Fibroblast of lung (primary cell): ENCODE results near the gene CDKN2B-AS1. TPM values are rescaled to one million over a fixed set of nuclear protein-coding genes. Genes with fewer than 3 reads are reported as not detected.

Source experiments
- DNase-seq, 2 donors: peaks; one replicate each; pipeline versions ENCODE4 v3.0.0 to v3.0.0-alpha.2; 2010; ENCODE audit warnings: low read depth in 2 of 2
- H2AFZ ChIP-seq: 2 replicates; pipeline ENCODE4 v1.5.1; 2012; ENCODE audit warnings: low read length, control low read depth, inconsistent platforms
- H3K27ac ChIP-seq: 2 replicates; pipeline ENCODE4 v1.5.1; 2011; ENCODE audit warnings: low read length, control low read depth; ENCODE audit not compliant: insufficient read depth
- H3K27me3 ChIP-seq: 2 replicates; pipeline ENCODE4 v1.5.1; 2011; ENCODE audit warnings: mild to moderate bottlenecking, low read length; ENCODE audit not compliant: control insufficient read depth, insufficient read depth
- H3K36me3 ChIP-seq: 2 replicates; pipeline ENCODE4 v1.5.1; 2011; ENCODE audit warnings: low read length; ENCODE audit not compliant: control insufficient read depth, insufficient read depth
- H3K4me1 ChIP-seq: 2 replicates; pipeline ENCODE4 v1.5.1; 2011; ENCODE audit warnings: low read length; ENCODE audit not compliant: control insufficient read depth, insufficient read depth; ENCODE audit errors: extremely low read depth
- H3K4me2 ChIP-seq: 2 replicates; pipeline ENCODE4 v1.5.1; 2011; ENCODE audit warnings: low read length, control low read depth; ENCODE audit not compliant: insufficient read depth; ENCODE audit errors: extremely low read depth
- H3K4me3 ChIP-seq, 4 experiments: fragments of 200-600 bp in 1 of 4; sonication (generic) in 1 of 4; replicated peaks in 1 of 4; 2 replicates each; pipeline ENCODE4 v1.5.1; 2011 to 2016; ENCODE audit warnings: low read length in 4 of 4, low read depth in 3 of 4, mild to moderate bottlenecking in 3 of 4, control low read depth in 2 of 4, inconsistent platforms in 1 of 4, mixed read lengths in 1 of 4; ENCODE audit not compliant: insufficient read depth in 1 of 4; ENCODE audit errors: control extremely low read depth in 1 of 4
- H3K79me2 ChIP-seq: 2 replicates; pipeline ENCODE4 v1.5.1; 2012; ENCODE audit warnings: mild to moderate bottlenecking, low read length, inconsistent platforms; ENCODE audit not compliant: control insufficient read depth, insufficient read depth
- H3K9ac ChIP-seq: 2 replicates; pipeline ENCODE4 v1.5.1; 2011; ENCODE audit warnings: mild to moderate bottlenecking, low read length, control low read depth; ENCODE audit not compliant: insufficient read depth
- H3K9me3 ChIP-seq: 2 replicates; pipeline ENCODE4 v1.5.1; 2012; ENCODE audit warnings: low read depth, low read length; ENCODE audit not compliant: control insufficient read depth, insufficient read depth
- H4K20me1 ChIP-seq: 2 replicates; pipeline ENCODE4 v1.5.1; 2011; ENCODE audit warnings: low read length; ENCODE audit not compliant: control insufficient read depth, insufficient read depth; ENCODE audit errors: extremely low read depth
- EZH2 ChIP-seq: IDR thresholded peaks from 2 replicates; pipeline ENCODE4 v1.5.1; 2012; ENCODE audit warnings: low read length, control low read depth, mild to moderate bottlenecking; ENCODE audit errors: missing control alignments
- polyA plus RNA-seq, 2 donors: library from polyadenylated mRNA; depleted of rRNA in 1 of 2; stranded (reverse) in 1 of 2; unstranded in 1 of 2; fragments of >200 nt; gene quantifications; 2 replicates each; pipeline ENCODE4 v1.2.1, GENCODE V29; 2011 to 2012; ENCODE audit warnings: missing spikeins in 1 of 2
- total RNA-seq: library from RNA; depleted of rRNA; stranded (reverse); fragments of >200 nt; gene quantifications from 2 replicates; pipeline ENCODE4 v1.2.1, GENCODE V29; 2014
- TF ChIP-seq, protein P1 (sequence below), 2 donors: IDR thresholded peaks in 1 of 2; conservative IDR thresholded peaks in 1 of 2; 1 replicate in 1 of 2; 2 replicates in 1 of 2; pipeline ENCODE4 v1.5.1; 2011 to 2012; ENCODE audit warnings: low read length in 2 of 2, control low read depth in 1 of 2, inconsistent platforms in 1 of 2, low read depth in 1 of 2, mild to moderate bottlenecking in 1 of 2

Gene CDKN2B-AS1
- total and polyA plus RNA-seq, 2 donors (not counting 1 experiment from before 2014, with no cell fraction given), result 1.1 to 7.6 TPM

DNA sequence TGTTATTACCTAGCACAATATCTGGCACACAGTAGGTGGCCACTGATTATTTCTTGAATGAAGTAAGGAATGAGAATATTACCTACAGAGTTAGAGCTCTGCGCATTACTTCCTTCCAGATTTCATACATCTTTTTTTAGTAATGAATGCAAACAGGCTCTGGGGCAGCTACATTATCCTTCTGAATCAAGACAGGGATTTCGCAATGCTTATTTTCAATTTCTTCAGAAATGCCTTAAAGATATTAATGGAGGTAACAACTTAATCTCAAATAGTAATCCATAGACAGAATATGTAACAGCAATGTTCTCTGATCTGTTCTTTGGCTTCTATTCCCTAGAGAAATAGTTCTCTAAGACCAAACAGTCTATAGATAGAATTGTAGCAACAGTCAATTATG, 33.0 kb upstream of the CDKN2B-AS1 start:
- TF ChIP-seq EZH2, result no peak
- TF ChIP-seq, protein P1, sequence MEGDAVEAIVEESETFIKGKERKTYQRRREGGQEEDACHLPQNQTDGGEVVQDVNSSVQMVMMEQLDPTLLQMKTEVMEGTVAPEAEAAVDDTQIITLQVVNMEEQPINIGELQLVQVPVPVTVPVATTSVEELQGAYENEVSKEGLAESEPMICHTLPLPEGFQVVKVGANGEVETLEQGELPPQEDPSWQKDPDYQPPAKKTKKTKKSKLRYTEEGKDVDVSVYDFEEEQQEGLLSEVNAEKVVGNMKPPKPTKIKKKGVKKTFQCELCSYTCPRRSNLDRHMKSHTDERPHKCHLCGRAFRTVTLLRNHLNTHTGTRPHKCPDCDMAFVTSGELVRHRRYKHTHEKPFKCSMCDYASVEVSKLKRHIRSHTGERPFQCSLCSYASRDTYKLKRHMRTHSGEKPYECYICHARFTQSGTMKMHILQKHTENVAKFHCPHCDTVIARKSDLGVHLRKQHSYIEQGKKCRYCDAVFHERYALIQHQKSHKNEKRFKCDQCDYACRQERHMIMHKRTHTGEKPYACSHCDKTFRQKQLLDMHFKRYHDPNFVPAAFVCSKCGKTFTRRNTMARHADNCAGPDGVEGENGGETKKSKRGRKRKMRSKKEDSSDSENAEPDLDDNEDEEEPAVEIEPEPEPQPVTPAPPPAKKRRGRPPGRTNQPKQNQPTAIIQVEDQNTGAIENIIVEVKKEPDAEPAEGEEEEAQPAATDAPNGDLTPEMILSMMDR (conservative IDR thresholded peaks at IDR 0.05 in 1 of 2, IDR thresholded peaks at IDR 0.05 in 1 of 2; ENCODE audit: low read depth in 1 of 2, low read length in 2 of 2), result no peak
- H3K27me3 ChIP-seq, result peaks cover 5% of the 10 kb centered on the region
- H2AFZ ChIP-seq, result no peak overlapping the region
- H3K27ac ChIP-seq, result no peak overlapping the region
- H4K20me1 ChIP-seq, result no peaks in the 10 kb centered on the region
- H3K36me3 ChIP-seq, result no peaks in the 10 kb centered on the region
- H3K79me2 ChIP-seq, result no peaks in the 10 kb centered on the region
- H3K4me1 ChIP-seq, result no peaks in the 10 kb centered on the region
- DNase-seq, result no peak
- no peak overlapping the region for H3K9ac ChIP-seq
- H3K4me2 ChIP-seq, result peak overlapping the region; percentile 25
- H3K4me3 ChIP-seq, result no peak overlapping the region
- no peaks in the 10 kb centered on the region for H3K9me3 ChIP-seq

DNA sequence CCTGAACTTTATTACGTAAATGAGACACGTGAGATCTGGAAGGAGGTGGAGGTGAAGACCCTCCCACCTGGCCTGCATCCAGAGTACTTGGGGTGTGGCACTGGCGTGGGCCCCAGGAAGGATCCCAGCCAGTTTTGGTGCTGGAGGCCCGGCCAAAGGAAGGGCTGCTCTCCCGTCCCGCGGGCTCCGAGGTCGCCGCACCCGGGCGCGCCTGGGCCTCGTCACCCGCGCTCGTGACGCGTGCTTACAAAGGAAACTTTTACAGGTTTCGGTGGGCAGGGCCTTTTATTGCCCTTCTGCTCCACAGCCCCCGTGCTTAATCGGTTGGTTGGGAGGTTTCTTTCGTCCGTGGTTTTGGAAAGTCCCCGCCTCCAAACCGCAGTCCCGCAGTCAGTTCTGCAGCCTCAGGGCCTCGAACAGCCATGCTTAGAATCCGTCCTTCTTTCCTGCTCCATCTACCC, 29.6 kb upstream of the CDKN2B-AS1 start:
- H3K4me2 ChIP-seq, result peak overlapping the region; percentile 61
- H3K4me1 ChIP-seq, result no peaks in the 10 kb centered on the region
- peak overlapping the region; percentile 8 for H2AFZ ChIP-seq
- H3K9ac ChIP-seq, result peak overlapping the region; percentile 20
- peak overlapping the region; percentile 0 to 48 (median 28) for H3K4me3 ChIP-seq
- H3K27ac ChIP-seq, result no peak overlapping the region
- H3K79me2 ChIP-seq, result no peaks in the 10 kb centered on the region
- H4K20me1 ChIP-seq, result no peaks in the 10 kb centered on the region
- peak; percentile 55 to 62 for DNase-seq
- TF ChIP-seq, protein P1 (conservative IDR thresholded peaks at IDR 0.05 in 1 of 2, IDR thresholded peaks at IDR 0.05 in 1 of 2; ENCODE audit: low read depth in 1 of 2, low read length in 2 of 2), result no peak
- TF ChIP-seq EZH2, result no peak
- no peaks in the 10 kb centered on the region for H3K36me3 ChIP-seq
- peaks cover 30% of the 10 kb centered on the region for H3K27me3 ChIP-seq
- no peaks in the 10 kb centered on the region for H3K9me3 ChIP-seq

DNA sequence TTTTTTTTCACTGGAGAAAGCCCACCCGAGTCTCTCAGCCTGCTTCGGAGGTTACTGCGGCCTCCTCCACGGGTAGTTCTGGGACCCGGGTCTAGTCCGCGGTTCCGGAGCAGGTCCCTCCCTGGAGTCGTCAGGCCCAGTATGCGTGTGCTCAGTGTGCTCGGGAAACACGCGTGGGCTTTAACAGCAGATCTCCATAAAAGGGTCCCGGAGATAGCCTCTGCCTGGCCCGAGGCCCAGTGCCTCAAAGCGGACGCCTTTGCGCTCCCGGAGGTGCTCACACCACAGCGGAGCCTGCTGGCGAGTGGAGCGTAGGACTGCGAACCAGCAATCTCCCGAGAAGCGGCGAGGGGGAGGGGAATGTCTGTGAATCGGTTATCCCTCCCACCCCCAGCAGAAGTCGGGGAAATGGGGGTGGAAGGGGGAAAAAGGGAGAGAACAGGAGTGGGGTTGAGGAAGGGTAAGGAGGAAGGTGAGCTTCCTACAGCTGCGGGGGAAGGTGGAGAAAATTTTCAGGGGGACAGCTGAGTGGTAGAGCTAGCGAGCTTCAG, 29.1 kb upstream of the CDKN2B-AS1 start:
- H3K27me3 ChIP-seq, result peaks cover 35% of the 10 kb centered on the region
- no peaks in the 10 kb centered on the region for H3K79me2 ChIP-seq
- H3K4me1 ChIP-seq, result no peaks in the 10 kb centered on the region
- H3K27ac ChIP-seq, result no peak overlapping the region
- peak overlapping the region; percentile 29 for H2AFZ ChIP-seq
- peak overlapping the region; percentile 0 to 48 (median 24) for H3K4me3 ChIP-seq
- H3K36me3 ChIP-seq, result no peaks in the 10 kb centered on the region
- H4K20me1 ChIP-seq, result no peaks in the 10 kb centered on the region
- TF ChIP-seq, protein P1 (conservative IDR thresholded peaks at IDR 0.05 in 1 of 2, IDR thresholded peaks at IDR 0.05 in 1 of 2; ENCODE audit: low read depth in 1 of 2, low read length in 2 of 2), result peak; percentile 53 to 68
- no peak for TF ChIP-seq EZH2
- H3K4me2 ChIP-seq, result peak overlapping the region; percentile 61
- peak; percentile 67 to 75 for DNase-seq
- H3K9ac ChIP-seq, result no peak overlapping the region
- H3K9me3 ChIP-seq, result no peaks in the 10 kb centered on the region
